HG03280 (cell line): ENCODE measurements around the gene DDX46.
"Not testable (repeated sequence)": the region's sequence is repeated elsewhere in the genome, so short reads cannot be mapped to it uniquely, and the experiment has no call there.

ENCODE experiments used
- ATAC-seq: cut with Tn5 transposase; IDR thresholded peaks from one replicate; pipeline ENCODE4 v1.9.1; 2021; ENCODE audit warnings: mild to moderate bottlenecking, moderate library complexity; ENCODE audit not compliant: unreplicated experiment

The DDX46 gene

GRCh38 chr5:134844252-134844651 is 85.7 kb downstream of the DDX46 start:
- no peak for ATAC-seq

DNA sequence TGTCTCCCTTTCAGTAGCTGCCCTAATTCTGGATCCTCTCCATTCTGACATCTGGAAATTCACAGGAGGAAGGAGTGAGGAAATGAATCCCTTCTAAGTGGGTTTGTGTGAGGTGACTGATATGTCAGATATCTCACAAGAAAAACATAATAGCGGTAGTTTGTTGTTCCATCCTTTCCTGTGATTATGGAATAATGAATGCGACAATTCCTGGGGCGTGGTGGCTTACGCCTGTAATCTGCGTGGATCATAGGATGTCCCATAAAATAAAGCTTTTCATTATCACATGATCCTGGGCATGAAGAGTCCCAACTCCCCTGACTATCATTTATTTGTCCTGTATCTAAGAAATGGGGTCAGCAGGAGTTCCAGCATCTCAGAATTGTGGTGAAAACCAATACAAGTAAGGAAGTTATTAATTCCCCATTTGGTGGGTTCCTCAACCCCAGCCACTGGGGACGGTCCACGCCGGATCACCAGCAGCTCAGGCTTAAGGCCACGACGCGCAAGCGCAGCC is 86.8 kb downstream of the DDX46 start:
- ATAC-seq = no peak

DNA sequence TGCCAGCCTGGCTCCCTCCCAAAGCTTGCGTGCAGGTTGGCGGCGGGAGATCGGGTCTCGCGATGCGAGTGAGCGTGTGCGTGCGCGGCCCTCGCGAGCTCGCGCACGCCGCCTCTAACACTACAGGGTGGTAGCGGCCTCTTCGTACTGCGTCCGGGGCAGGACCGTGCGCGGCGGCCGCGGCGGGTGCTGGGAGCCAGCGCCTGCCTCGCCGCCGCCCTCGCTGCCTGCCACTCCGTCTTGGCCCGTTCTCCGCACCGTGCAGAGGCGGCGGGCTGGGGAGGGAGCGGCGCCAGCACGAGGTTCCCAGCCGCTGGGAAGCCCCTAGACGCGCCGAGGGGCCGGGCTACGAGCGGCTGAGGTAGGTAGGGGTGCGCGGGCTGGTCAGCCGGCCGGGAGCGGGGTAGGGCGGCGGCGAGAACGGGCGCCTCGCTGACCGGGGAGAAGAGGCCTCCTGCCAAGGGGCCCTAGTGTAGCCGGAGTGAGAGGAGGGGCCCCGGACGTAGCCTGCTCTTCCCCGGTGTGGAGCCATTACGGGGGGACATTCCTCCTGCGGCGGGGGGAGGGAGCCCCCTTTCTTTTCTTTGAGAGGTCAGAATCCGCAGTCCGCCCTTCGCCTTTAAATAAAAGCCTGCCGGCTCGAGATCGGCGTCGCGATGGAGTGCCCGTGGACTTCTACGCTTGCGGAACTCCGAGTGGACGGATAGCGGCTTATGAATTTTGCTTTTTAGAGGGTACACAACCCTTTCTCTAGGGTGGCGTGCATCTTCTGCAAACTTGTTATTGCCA is 87.5 kb downstream of the DDX46 start, which contains the start of gene C5orf24:
Gene C5orf24, plus strand, starts transcription at position 117 of the 789 bp plus-strand sequence. CDS start 8,933 bp downstream, outside the sequence.
- ATAC-seq = peak; percentile 94

GRCh38 chr5:134846641-134846960 is 88.0 kb downstream of the DDX46 start:
- ATAC-seq = no peak

DNA sequence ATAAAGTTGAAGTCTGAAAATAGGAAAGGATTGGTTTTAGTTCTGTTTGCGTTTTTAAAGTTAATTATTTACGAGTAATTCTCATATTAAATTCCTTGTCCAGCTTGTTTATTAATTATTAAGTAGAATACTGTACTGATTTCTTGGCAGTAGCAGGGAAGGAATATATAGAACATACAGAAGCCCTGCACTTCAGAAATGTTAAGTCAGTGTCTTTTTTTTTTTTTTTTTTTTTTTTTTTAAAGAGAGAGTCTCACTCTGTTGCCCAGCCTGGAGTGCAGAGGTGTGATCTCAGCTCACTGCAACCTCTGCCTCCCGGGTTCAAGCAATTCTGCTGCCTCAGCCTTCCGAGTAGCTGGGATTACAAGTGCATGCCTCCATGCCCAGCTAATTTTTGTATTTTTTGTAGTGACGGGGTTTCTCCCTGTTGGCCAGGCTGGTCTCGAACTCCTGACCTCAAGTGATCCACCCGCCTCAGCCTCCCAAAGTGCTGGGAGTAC is 90.9 kb downstream of the DDX46 start:
- ATAC-seq = not testable (repeated sequence)

- ATAC-seq = no peak
Observed at GRCh38 chr5:134851307-134851923, 92.8 kb downstream of the DDX46 start.

DNA sequence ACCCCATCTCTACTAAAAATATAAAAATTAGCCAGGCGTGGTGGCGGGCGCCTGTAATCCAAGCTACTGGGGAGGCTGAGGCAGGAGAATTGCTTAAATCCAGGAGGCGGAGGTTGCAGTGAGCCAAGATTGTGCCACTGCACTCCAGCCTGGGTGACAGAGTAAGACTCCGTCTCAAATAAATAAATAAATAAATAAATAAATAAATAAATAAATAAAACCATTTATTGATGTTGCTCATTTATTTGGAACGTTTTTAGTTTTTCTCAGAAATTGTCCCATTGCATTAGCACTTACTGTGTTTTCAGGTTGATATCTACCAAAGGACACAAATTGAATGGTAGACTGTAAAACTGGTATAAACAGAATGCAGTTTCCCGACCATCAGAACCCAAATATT is 97.9 kb downstream of the DDX46 start:
- ATAC-seq = not testable (repeated sequence)

DNA sequence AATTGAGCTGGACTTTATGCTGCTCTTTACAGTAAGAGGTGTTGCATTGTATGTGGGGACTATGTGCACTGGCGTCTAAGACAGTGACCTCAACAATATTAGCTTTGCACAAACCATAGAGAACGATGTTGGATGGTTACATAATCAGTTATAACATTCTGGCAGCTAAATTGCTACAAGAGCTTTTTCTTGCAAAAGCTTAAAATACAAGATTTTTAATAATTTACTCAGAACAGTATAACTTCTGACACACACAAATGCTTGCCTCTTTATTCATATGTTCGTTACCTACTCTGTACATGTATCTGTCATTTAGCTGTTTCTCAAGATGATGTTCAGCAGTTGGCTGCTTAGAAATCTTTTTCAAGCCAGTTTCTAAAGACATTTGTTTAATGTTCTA is 98.8 kb downstream of the DDX46 start:
- no peak for ATAC-seq

DNA sequence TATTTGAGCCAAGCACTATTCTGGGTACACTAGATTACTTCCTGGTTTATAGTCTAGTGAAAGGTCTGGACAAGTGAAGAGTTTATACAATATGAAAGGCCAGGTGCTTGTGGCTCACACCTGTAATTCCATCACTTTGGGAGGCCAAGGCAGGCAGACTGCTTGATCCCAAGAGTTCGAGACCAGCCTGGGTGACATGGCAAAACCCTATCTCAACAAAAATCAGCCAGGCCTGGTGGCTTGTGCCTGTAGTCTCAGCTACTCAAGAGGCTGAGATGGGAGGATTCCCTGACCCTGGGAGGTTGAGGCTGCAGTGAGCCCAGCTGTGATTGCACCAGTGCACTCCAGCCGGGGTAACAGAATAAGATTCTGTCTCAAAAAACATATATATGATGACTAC is 106.1 kb downstream of the DDX46 start:
- no peak for ATAC-seq

DNA sequence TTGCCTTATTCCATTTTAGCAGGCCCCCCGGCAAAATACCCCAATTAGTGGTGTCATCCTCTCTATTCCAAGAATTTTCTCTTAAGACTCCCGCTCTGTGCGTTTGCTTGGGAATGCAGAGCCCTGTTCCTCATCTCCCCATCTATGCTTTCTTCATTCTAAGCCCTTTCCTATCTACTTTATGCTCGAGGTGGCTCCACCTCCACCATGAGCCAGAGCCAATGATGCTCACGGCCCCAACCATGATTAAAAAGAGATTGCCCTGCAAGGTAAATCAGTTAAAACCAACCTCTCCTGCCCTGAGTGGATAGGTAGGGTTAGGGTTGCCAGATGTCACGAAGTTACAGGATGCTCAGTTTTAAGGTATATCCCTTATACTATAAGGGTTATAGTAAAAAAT is 114.9 kb downstream of the DDX46 start:
- no peak for ATAC-seq

- ATAC-seq = peak; percentile 79
Observed at GRCh38 chr5:134873987-134874830, 115.6 kb downstream of the DDX46 start, which contains the start of gene TXNDC15. TXNDC15 (plus strand) TSS chr5:134874371; CDS start chr5:134874428, 57 bp downstream.

DNA sequence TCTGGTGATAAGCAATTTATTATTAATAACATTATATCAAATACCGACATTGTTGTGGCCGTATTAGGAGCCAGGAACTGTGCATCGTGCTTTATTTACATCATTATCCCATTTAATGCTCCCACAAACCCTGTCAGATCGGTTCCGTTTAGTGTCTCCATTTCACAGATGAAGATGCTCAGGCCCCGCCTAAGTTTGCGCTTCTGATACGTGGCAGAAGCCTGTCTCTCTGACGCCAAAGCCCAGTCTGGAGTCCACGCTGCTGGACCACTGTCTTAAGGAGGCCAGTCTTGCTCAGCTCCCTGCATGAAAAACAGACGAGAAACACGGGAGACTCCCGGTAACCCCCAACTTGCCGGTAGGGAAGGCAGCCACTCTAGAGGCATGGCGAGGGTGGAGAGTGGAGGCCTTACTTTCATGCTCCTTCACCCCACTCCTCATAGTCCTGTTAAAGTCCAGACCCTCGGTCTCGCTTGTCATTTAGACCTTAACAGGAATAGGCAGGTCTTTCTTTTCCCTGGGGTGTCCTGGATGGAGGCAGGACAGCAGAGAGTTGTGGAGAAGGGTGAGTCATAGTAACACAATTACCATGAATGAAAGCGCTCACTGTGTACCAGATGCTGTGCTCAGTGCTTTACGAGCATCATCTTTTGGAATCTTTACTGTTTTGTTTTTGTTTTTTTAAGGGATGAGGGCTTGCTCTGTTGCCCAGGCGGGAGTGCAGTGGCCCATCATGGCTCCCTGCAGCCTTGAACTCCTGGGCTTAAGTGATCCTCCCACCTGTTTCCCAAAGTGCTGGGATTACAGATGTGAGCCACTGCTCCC is 116.5 kb downstream of the DDX46 start:
- peak; percentile 33 for ATAC-seq

- no peak for ATAC-seq
Observed at GRCh38 chr5:134877159-134877558, 118.6 kb downstream of the DDX46 start.

DNA sequence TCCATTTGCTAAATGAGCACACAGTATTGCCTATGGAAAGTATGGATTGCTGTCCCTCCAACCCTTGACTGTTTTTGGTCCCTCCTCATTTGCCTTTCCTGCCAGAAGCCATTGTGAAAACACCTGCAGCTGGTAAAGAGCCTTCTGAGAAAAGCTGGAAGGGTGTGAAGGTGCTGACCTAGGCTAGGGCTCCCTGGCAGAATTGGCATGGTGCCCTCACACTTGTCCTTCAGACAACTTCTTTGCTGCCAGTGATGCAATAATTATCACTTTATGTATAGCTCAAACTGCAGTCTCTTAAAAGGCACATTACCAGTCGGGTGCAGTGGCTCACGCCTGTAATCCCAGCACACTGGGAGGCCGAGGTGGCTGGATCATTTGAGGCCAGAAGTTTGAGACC is 119.8 kb downstream of the DDX46 start:
- ATAC-seq = no peak

- ATAC-seq = no peak
Observed at GRCh38 chr5:134879456-134879855, 120.9 kb downstream of the DDX46 start.
